ENCODE results near the gene MITF.
"Not testable (repeated sequence)": the region's sequence is repeated elsewhere in the genome, so short reads cannot be mapped to it uniquely, and the experiment has no call there.

The MITF gene

DNA sequence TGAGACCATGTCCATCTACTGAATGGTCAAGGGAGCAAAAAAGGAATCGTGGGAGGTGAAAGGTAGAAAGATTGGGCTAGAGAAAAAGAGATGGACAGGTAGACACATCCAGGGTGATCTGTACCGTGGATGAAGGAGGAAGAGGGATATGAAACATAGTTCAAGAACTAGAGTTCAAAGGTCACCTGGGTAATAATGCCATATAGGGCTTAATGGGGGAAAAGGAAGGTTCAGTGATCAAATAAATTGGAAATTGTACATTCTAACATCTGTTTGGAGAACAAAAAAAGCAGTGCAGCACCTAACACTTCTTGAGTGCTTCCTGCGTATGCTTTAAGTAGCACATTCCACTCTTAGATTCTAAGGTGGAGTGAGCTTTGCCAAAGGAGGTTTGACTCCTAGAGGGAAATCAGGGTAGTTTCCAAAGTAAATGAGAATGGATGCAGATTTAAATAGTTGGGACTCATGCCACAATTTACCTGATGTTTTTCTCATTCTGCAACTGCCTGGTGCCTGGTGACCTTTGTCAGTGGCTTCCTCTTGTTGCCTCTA lies 46.6 kb downstream of the MITF start:
- Mint-ChIP-seq H3K4me3 (no peak overlapping the region), H3K27ac (no peak overlapping the region), H3K9me3 (peaks cover 0 to 3% of the 10 kb centered on the region in 2 donors), H3K27me3 (no peaks in the 10 kb centered on the region), H3K4me1 (no peaks in the 10 kb centered on the region)
- DNase-seq: no peak
- ATAC-seq: no peak

DNA sequence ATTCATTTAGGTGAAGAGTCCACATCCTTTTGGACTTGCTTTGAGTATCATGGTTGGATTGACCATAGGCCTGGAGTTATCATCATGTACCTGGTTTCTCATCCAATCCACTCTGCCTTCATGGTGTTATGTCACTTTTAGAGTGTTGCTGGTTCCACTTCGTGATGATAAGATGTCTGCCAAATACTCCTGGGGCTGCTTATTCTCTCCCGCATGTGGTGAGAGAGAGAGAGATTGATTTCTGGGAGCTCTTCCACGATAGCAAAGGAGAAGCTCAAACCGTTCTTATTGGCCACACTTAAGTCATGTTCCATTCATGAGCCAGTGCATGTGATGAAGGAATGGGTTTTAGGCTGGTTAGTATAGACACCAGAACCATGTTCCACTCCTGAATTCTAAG lies 47.6 kb downstream of the MITF start:
- Mint-ChIP-seq H3K9me3 (peaks cover 0 to 3% of the 10 kb centered on the region in 2 donors), H3K27ac (no peak overlapping the region), H3K4me1 (no peaks in the 10 kb centered on the region), H3K4me3 (no peak overlapping the region), H3K27me3 (no peaks in the 10 kb centered on the region)
- ATAC-seq: no peak
- DNase-seq: no peak

DNA sequence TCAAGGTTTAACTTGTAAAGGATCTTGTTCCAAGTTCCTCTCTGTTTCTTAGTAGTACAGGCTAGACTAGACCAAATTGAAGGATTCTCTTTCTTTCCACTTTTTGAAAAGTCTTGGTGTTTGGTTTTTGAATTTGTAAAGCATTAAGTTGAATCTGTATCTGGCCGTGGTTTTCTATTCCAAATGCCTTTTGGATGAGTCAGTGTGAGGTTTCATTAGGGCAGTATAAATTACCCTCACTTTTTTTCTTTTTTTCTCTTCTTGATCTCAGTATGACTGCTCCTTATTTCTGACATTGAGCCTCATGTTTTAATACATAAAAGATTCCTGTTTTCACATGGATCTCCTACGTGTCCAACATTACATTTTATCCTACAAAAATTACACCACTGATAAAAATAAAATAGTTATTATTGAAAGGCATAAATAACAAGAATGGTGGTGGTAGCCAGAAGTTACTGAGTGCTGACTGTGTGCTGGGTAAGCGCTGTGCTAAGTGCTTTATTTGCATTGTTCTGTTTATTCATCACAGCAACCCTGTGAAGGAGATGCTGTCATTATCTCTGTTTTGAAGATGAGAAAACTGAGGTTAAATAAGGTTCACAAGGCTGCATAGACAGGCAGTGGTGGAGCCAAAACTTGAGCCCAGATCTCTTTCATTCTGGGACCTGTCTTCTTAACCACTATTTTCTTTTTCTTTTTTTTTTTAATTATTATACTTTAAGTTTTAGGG lies 48.3 kb downstream of the MITF start:
- DNase-seq (no peak), ATAC-seq (no peak)
- no peaks in the 10 kb centered on the region for H3K27me3 Mint-ChIP-seq

DNA sequence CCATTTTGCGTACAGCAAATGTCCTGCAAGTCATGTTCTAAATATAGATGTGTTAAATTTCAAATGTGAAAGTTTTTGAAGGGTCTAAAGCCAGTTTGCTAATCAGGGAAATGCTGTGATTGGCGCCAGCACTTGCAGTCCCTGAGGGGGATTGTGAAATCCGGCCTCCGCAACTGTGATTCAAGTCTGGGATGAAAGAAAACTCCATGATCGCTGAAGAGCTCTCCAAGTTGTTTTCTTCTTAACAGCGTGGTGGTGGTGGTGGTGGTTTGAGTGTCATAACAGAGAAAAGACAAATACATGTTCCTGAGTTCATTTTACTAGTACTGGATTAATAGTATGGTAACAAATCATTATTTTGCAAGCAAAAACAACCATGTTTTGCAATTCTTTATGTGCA lies 51.8 kb downstream of the MITF start:
- no peak overlapping the region for H3K27ac Mint-ChIP-seq
- ATAC-seq: no peak
- DNase-seq: no peak
- no peak overlapping the region for H3K4me3 Mint-ChIP-seq
- no peaks in the 10 kb centered on the region for H3K27me3 Mint-ChIP-seq
- H3K9me3 Mint-ChIP-seq: no peaks in the 10 kb centered on the region
- H3K4me1 Mint-ChIP-seq: no peaks in the 10 kb centered on the region

More for the DNA sequence above, 48.3 kb downstream of the MITF start:
- Mint-ChIP-seq H3K4me3 (no peak overlapping the region), H3K9me3 (peaks cover 0 to 3% of the 10 kb centered on the region in 2 donors), H3K4me1 (no peaks in the 10 kb centered on the region), H3K27ac (peak overlapping the region in 1 of 2 donors; percentile 33)

DNA sequence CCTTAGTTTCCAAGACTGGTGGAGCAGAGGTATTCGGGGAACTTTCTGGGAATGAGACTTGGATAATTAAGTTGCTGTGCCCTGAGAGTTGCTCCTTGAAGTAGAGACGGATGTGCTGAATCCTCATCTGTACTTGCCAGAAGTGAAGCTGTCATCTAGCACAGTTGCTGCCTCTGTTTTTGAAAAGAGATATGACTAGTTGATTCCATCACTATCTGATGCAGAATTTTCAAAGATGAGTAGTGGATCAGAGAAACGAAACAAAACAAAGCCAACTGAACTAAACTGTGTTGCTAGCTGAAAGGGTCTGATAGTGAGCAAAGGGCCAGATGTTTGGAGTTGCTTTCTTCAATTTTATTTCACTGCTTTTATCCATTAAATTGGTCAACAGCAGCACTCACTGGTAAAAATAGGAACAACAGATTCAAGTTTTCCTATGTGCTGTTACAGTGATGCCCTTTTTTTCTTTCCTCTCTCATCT lies 52.7 kb downstream of the MITF start:
- no peak overlapping the region for H3K27ac Mint-ChIP-seq
- H3K9me3 Mint-ChIP-seq: no peaks in the 10 kb centered on the region
- DNase-seq: no peak
- no peak for ATAC-seq
- no peaks in the 10 kb centered on the region for H3K4me1 Mint-ChIP-seq
- H3K4me3 Mint-ChIP-seq: no peak overlapping the region
- no peaks in the 10 kb centered on the region for H3K27me3 Mint-ChIP-seq

DNA sequence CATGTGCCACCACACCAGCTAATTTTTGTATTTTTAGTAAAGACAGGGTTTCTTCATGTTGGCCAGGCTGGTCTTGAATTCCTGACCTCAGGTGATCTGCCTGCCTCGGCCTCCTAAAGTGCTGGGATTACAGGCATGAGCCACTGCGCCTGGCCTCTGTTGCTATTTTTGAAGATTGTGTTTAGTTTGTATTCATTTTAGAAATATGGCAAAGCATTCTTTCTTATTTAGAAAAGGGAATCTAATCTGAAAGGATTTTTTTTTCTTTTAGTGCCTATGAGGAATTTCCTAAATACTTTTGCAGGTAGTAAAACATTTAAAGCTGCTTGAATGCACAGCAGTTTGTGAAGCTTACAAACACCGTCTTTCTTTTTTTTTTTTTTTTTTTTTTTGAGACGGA lies 56.9 kb downstream of the MITF start:
- not testable (repeated sequence) for H3K27ac Mint-ChIP-seq, H3K9me3 Mint-ChIP-seq, H3K4me1 Mint-ChIP-seq, DNase-seq, ATAC-seq, H3K27me3 Mint-ChIP-seq, H3K4me3 Mint-ChIP-seq

DNA sequence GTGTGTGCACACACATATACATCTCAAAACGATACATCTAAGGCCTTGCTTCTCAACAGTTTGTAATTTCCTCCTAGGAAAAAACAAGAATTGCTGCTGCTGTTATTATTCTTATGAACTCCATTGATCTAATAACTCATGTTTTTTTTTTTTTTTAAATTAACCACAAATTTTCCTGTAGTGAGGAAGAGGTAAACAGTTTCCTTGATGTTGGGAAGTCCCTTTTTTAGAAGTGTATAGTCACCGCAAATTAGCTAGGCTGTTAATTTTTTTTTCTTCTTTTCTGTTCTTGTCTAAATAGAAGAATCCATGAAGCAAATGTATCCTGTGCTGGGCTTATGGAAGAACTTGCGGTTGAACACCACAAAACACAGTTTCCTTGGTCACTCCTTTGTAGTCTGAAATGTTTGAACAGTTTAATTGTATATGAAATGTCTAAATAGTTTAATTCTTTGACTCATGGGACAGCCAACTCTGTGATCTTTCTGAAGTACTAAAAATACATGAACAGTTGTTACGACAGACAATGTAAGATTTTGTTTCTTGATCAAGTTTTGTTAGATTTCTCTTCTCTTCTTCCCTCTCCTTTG lies 64.5 kb downstream of the MITF start:
- ATAC-seq (no peak), DNase-seq (no peak)
- Mint-ChIP-seq H3K4me3 (no peak overlapping the region), H3K27me3 (no peaks in the 10 kb centered on the region), H3K9me3 (peaks cover 0 to 8% of the 10 kb centered on the region in 2 donors), H3K27ac (no peak overlapping the region), H3K4me1 (no peaks in the 10 kb centered on the region)

DNA sequence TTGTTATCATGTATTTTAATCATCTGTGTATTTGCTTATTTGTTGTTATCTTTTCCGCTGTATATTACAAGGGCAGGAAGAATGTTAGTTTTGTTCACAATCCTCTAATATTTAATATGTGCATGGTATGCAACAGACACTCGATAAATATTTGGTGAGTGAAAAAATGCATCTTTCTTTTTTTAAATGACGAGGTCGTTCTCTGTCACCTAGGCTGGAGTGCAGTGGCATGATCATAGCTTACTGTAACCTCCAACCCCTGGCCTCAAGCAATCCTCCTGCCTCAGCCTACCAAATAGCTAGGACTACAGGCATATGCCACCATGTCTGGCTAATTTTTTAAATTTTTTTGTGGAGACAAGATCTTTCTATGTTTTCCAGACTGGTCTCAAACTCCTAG lies 66.2 kb downstream of the MITF start:
- H3K4me1 Mint-ChIP-seq: no peaks in the 10 kb centered on the region
- H3K27me3 Mint-ChIP-seq: no peaks in the 10 kb centered on the region
- no peak for DNase-seq
- H3K9me3 Mint-ChIP-seq: peaks cover 0 to 8% of the 10 kb centered on the region in 2 donors
- no peak overlapping the region for H3K27ac Mint-ChIP-seq
- no peak overlapping the region for H3K4me3 Mint-ChIP-seq
- ATAC-seq: no peak

DNA sequence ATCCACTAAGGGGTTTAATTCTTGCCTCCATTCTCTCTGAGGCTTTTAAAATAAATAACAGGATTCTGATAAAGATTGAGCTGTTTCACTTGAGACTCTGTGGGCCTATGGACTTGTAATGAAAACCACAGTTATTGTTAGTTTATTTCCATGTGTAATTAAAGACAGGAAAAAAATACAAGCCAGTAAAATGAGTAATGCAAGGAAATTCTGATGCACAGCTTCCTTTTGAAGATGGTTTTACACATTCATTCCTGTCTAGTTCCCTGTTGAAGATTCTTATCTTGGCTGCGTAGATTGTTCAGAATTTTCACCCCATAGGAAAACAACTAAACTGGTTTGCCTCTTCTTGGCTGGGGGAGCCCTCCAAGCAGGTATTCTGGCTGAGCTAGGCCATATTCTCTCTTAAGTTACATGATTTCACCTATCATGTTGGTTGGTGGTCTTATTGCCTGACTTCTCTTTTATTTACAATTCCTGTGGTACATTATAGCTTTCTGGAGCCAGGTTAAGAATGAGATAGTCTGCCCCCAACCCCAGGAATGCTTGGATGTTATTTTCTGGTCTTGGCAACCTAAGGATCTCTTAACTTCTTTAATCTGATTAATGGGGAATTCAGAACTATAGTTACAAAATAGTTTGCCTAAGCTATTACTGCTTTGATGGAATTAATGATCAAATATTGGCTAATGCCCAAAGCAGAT lies 67.6 kb downstream of the MITF start:
- no peaks in the 10 kb centered on the region for H3K4me1 Mint-ChIP-seq
- no peak for DNase-seq
- no peak overlapping the region for H3K4me3 Mint-ChIP-seq
- no peaks in the 10 kb centered on the region for H3K27me3 Mint-ChIP-seq
- no peak for ATAC-seq
- no peak overlapping the region for H3K27ac Mint-ChIP-seq
- peaks cover 0 to 8% of the 10 kb centered on the region in 2 donors for H3K9me3 Mint-ChIP-seq

DNA sequence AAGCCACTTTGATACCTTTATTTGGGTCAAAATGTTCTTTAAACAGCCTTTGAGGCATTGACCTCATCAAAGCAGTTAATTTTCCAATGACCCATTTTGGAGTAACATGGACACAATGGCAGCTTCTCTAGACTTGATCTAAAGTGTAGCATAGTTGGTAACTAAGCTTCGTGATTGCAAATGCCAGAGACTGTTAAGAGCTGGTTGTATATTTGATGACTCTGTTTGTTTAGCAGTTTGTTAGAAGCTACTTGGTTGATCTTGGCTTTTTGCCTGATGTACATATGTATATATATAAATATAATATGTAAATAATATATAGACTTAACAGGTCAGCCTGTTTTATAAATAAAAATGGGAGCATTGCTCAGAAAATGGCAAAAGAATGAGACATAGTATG lies 68.4 kb downstream of the MITF start:
- DNase-seq (no peak), ATAC-seq (no peak)
- Mint-ChIP-seq H3K27ac (no peak overlapping the region), H3K27me3 (no peaks in the 10 kb centered on the region), H3K4me3 (no peak overlapping the region), H3K9me3 (peaks cover 0 to 8% of the 10 kb centered on the region in 2 donors), H3K4me1 (no peaks in the 10 kb centered on the region)

DNA sequence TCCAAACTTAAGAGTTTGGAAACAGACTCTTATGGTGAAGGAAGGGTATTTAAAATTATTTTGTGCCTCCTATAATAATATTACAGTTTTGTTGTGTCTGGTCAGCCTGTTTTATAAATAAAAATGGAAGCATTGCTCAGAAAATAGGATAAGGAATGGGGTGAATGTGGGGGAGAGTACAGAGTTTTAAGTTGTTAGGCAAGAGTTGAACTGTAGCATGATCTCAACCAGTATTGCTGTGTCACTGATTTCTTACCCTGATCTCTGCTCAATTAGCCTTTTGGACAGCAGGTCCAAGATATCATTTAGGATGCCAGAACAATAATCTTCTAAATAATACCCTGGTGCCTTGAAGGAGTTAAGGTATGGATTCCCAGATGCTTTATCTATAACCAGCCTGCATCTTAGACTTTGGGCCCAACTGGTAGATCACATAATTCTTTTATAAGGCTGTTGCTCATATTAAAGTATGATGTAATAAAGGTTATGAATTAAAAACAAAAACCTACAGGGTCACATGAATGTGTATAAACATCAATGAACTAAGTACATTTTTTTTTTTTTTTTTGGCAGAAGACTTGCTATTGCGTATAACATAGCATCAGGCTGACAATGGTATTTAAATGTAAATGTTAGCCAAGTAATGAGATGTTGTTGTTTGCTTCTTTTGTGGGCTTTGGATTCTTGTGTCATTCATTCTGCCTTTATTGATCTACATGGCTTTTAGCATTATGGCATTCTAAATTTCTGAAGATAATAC lies 70.0 kb downstream of the MITF start:
- no peak for ATAC-seq
- H3K27ac Mint-ChIP-seq: peak overlapping the region in 1 of 2 donors; percentile 29
- H3K27me3 Mint-ChIP-seq: no peaks in the 10 kb centered on the region
- no peak overlapping the region for H3K4me3 Mint-ChIP-seq
- no peak for DNase-seq
- peaks cover 0 to 8% of the 10 kb centered on the region in 2 donors for H3K9me3 Mint-ChIP-seq
- H3K4me1 Mint-ChIP-seq: no peaks in the 10 kb centered on the region

DNA sequence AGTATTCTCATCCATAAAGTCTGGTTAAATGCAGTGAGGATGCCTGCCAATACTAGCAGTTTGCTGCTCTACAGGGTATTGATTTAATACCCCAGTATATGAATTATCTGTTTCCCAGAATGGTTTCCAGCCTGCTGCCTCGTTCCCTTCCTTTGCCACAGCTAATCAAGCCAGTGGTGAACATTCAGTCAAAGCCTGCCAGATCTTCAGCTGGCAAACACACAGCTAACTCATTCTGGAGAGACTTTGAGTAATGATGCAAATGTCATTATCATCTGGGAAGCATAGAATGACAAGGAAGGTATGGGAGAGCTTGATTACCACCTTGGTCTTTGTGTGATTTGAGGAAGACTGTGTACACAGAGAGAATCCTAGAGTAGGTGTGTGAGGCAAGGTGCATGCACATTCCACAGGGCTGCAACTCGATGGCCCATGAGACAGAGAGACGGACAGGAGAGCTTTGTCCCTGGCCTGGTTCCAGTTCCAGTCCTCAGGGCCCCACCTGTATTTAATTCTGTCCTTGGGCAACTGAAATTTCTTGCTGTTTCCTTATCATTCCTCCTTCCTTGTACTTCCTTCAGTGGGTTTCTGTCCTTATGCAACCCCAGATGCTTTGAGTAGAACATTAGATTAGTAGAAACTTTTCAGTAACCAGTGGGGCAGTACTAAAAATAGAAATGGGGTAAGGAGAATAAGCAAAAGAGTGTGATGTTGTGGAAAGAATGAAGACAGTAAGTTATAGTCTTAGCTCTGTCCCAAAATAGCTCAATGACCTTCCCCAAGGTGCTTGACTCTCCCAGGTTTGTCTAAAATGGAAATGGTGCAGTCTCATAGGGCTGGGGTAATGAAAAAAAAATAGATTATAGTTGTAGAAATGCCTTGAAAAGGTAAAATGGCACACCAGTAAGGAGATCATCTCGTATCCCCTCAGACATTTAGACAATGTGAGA lies 72.5 kb downstream of the MITF start:
- no peaks in the 10 kb centered on the region for H3K27me3 Mint-ChIP-seq
- H3K4me3 Mint-ChIP-seq: no peak overlapping the region
- H3K27ac Mint-ChIP-seq: no peak overlapping the region
- H3K9me3 Mint-ChIP-seq: peaks cover 0 to 8% of the 10 kb centered on the region in 2 donors
- DNase-seq (no peak), ATAC-seq (no peak)
- no peaks in the 10 kb centered on the region for H3K4me1 Mint-ChIP-seq

DNA sequence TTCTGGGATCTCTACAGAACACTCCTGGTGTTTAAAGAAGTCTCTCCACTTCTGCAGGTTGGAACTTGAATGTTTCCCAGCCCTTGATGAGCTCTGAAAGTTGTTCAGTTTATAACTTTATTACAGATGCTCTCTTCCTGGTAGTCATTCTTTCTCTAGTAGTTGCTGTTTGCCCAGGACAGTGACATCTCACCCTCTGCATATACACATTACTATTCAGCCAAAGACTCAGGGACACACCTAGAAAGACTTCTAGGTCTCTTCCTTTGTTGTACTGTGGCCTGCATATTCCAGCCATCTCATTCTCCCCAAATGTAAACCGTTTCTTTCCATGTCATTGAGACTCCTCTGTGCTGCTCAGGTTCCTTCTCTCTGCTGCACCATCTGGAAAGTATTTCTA lies 76.7 kb downstream of the MITF start:
- DNase-seq (no peak), ATAC-seq (no peak)
- no peaks in the 10 kb centered on the region for H3K27me3 Mint-ChIP-seq
- no peak overlapping the region for H3K4me3 Mint-ChIP-seq
- H3K27ac Mint-ChIP-seq: no peak overlapping the region
- no peaks in the 10 kb centered on the region for H3K9me3 Mint-ChIP-seq
- H3K4me1 Mint-ChIP-seq: no peaks in the 10 kb centered on the region

DNA sequence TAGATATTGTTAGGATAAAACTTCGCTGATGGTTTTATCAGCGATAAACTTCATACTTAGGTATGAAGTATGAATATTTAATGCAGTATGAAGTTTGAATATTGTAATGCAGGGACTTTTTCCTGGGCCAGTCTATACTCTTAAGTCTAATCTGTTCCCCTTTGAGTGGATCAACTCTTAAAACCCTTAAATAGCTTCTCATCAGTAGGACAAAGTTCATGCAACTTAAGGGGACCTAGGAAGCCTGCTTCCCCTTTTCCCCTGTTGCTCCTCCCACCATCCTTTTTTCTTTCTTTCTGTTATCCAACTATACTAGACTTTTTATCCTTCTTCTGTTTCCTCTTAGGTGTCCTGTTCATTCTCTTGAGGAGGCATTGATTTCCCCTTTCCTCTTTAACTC lies 78.7 kb downstream of the MITF start:
- no peak for DNase-seq
- Mint-ChIP-seq H3K27me3 (no peaks in the 10 kb centered on the region), H3K9me3 (no peaks in the 10 kb centered on the region), H3K4me1 (no peaks in the 10 kb centered on the region), H3K4me3 (no peak overlapping the region), H3K27ac (no peak overlapping the region)
- ATAC-seq: no peak

All from stimulated activated naive CD8-positive, alpha-beta T cell treated with anti-CD3 and anti-CD28 coated beads, Interleukin-15, amount 100 ng/mL, for 72 hours (primary cell).